Activated CD4-positive, alpha-beta T cell treated with anti-CD3 and anti-CD28 coated beads, Interleukin-2, amount 10 ng/mL, durations not matched to agents 7 days and 5 days (primary cell): Measurements from ENCODE around the gene ERI3. TPM values are rescaled to one million over a fixed set of nuclear protein-coding genes. Genes with fewer than 3 reads are reported as not detected.

Experiments
- CTCF ChIA-PET: fragments of 350-600 bp; sonication (Branson Sonifier 250); formaldehyde crosslinking; loops from one replicate; lab custom pipeline; 2021; ENCODE audit warnings: antibody characterized with exemption; lab: Charles Lee
- POLR2A ChIA-PET: fragments of 350-600 bp; sonication (Branson Sonifier 250); formaldehyde crosslinking; loops from one replicate; lab custom pipeline; 2021; ENCODE audit warnings: antibody characterized with exemption; lab: Charles Lee
- DNase-seq: peaks from one replicate; pipeline ENCODE4 v3.0.0-alpha.2; 2020
- H3K27ac Mint-ChIP-seq: one replicate; pipeline ENCODE4 v1.8.0; 2021; ENCODE audit warnings: mild to moderate bottlenecking, moderate library complexity, mixed read lengths
- H3K27me3 Mint-ChIP-seq: one replicate; pipeline ENCODE4 v1.8.0; 2021; ENCODE audit warnings: mixed read lengths
- H3K36me3 Mint-ChIP-seq: one replicate; pipeline ENCODE4 v1.8.0; 2021; ENCODE audit warnings: low read depth, mixed read lengths
- H3K4me1 Mint-ChIP-seq: one replicate; pipeline ENCODE4 v1.8.0; 2021; ENCODE audit warnings: mixed read lengths
- H3K4me3 Mint-ChIP-seq: one replicate; pipeline ENCODE4 v1.8.0; 2021; ENCODE audit warnings: mild to moderate bottlenecking, moderate library complexity, mixed read lengths
- H3K9me3 Mint-ChIP-seq: one replicate; pipeline ENCODE4 v1.8.0; 2021; ENCODE audit warnings: mixed read lengths
- total RNA-seq, 2 experiments: library from RNA; stranded (reverse); gene quantifications; one replicate each; pipeline ENCODE4 v1.2.3, GENCODE V29; 2021

The ERI3 gene
- total RNA-seq, 2 experiments from 2014 or later = 27.8 to 29.2 TPM

DNA sequence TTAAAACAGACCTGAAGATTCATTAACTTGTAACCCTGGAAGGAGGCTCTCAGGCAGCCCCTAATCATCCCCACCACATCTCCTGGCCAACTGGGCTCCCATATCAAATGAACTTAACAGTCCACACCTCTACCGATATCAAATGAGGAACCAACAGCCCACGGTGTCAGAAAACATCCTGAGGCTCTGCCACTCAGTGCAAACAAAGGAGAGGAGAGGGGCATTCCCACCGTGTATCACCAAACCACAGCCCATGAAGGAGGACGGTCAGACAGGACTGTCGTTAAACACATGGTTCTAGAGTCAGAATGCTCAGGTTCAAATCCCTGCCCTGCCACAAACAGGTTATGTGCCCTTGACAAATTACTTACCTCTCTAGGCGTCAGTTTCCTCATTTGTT is 52.5 kb downstream of the ERI3 start:
- no peaks in the 10 kb centered on the region for H3K9me3 Mint-ChIP-seq
- H3K4me3 Mint-ChIP-seq = no peak overlapping the region
- H3K27ac Mint-ChIP-seq = no peak overlapping the region
- no peak for DNase-seq
- H3K27me3 Mint-ChIP-seq = no peaks in the 10 kb centered on the region
- ChIA-PET POLR2A (no interaction called here), CTCF (interaction anchor here (0.6 kb wide), 1 partner anchor 188 kb away, joined by 3 read pairs; no protein-coding TSS in a partner anchor)
- H3K4me1 Mint-ChIP-seq = peaks cover 42% of the 10 kb centered on the region
- peaks cover 28% of the 10 kb centered on the region for H3K36me3 Mint-ChIP-seq

DNA sequence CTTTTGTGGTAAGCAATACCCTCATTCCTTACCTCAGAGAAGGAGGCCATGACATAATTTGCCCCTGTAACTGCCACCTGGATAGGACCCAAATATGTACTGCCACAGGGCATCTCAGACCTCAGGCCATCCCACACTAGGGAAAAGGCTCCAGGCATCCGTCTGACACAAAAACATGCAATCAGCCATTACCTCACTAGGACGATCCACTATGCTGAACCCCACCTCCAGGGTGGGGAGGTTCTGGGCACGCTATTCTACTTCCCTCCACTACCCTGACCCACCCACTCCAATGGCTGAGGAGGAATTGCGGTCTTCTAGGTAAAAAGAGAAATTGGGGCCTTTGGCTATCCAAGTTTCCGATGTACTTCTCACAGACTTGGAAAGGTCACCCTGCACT is 53.6 kb downstream of the ERI3 start:
- Mint-ChIP-seq H3K4me1 (peaks cover 31% of the 10 kb centered on the region), H3K36me3 (peaks cover 20% of the 10 kb centered on the region), H3K27me3 (no peaks in the 10 kb centered on the region), H3K27ac (no peak overlapping the region), H3K4me3 (no peak overlapping the region), H3K9me3 (no peaks in the 10 kb centered on the region)
- ChIA-PET POLR2A (no interaction called here), CTCF (interaction anchor here (0.5 kb wide), 1 partner anchor 21 kb away, joined by 3 read pairs; no protein-coding TSS in a partner anchor)
- DNase-seq = no peak

DNA sequence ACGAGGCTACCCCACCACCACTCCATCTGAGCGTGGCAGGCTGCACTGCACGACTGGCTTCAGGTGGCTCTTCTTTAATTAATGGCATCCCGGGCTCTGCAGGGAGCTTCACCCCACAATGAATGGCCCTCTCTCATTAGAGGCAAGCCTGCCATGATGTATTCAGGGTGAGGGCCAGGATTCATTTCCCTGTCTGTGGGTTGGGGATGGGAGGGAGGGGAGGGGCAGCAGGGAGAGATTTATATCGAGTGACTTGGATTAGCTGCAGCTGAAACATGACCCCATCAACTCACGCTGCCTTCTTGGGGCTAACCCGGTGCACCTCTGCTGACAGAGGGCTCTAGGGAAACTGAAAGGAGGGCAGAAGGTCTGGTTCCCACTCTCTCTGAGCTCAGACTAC is 54.2 kb downstream of the ERI3 start:
- Mint-ChIP-seq H3K9me3 (no peaks in the 10 kb centered on the region), H3K4me3 (no peak overlapping the region), H3K36me3 (peaks cover 18% of the 10 kb centered on the region), H3K27ac (no peak overlapping the region), H3K27me3 (no peaks in the 10 kb centered on the region), H3K4me1 (peaks cover 25% of the 10 kb centered on the region)
- CTCF ChIA-PET = interaction anchor here (0.5 kb wide), 1 partner anchor 22 kb away, joined by 3 read pairs; no protein-coding TSS in a partner anchor
- POLR2A ChIA-PET = no interaction called here
- no peak for DNase-seq

- ChIA-PET CTCF (interaction anchor here (1.2 kb wide), 1 partner anchor 59 kb away, joined by 3 read pairs; no protein-coding TSS in a partner anchor), POLR2A (no interaction called here)
- Mint-ChIP-seq H3K9me3 (no peaks in the 10 kb centered on the region), H3K27ac (no peak overlapping the region), H3K27me3 (no peaks in the 10 kb centered on the region), H3K36me3 (peaks cover 2% of the 10 kb centered on the region), H3K4me3 (no peak overlapping the region), H3K4me1 (no peaks in the 10 kb centered on the region)
- no peak for DNase-seq
These were observed 57.2 kb downstream of the ERI3 start for GRCh38 chr1:44297695-44298400.

- Mint-ChIP-seq H3K36me3 (peaks cover 2% of the 10 kb centered on the region), H3K27me3 (no peaks in the 10 kb centered on the region), H3K4me1 (no peaks in the 10 kb centered on the region), H3K9me3 (no peaks in the 10 kb centered on the region), H3K4me3 (no peak overlapping the region), H3K27ac (no peak overlapping the region)
- CTCF ChIA-PET = interaction anchor here (1.2 to 2.1 kb wide), 2 partner anchors 12 to 58 kb away, joined by 3 to 5 read pairs; no protein-coding TSS in a partner anchor
- POLR2A ChIA-PET = no interaction called here
- no peak for DNase-seq
These were observed 58.3 kb downstream of the ERI3 start for GRCh38 chr1:44296806-44297205.

DNA sequence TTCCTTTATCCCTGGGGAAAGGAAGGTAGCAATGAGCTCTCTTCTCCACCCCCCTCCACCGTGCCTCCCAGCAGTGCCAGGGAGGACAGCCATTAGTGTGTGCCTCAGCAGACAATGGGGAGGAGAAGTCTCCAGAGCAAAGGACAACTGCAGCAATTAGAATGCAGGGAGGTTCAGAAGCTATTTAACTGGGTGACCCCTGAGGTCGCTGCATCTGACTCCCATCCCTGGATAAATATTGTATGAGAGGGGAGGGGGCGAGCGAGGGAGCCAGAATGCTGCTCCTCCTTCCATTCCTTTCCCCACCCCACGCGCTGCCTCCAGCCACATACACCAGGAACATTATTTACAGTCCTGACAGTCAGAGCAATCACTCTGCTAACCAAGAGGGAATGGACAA is 59.0 kb downstream of the ERI3 start:
- POLR2A ChIA-PET = no interaction called here
- H3K27ac Mint-ChIP-seq = no peak overlapping the region
- no peaks in the 10 kb centered on the region for H3K4me1 Mint-ChIP-seq
- no peaks in the 10 kb centered on the region for H3K9me3 Mint-ChIP-seq
- H3K27me3 Mint-ChIP-seq = no peaks in the 10 kb centered on the region
- DNase-seq = no peak
- CTCF ChIA-PET = interaction anchor here (1.0 to 2.1 kb wide), 2 partner anchors 11 to 12 kb away, joined by 3 to 5 read pairs; no protein-coding TSS in a partner anchor
- peaks cover 2% of the 10 kb centered on the region for H3K36me3 Mint-ChIP-seq
- no peak overlapping the region for H3K4me3 Mint-ChIP-seq

- Mint-ChIP-seq H3K4me3 (no peak overlapping the region), H3K27ac (no peak overlapping the region), H3K27me3 (no peaks in the 10 kb centered on the region), H3K4me1 (no peaks in the 10 kb centered on the region), H3K36me3 (peaks cover 2% of the 10 kb centered on the region), H3K9me3 (no peaks in the 10 kb centered on the region)
- POLR2A ChIA-PET = no interaction called here
- CTCF ChIA-PET = interaction anchor here (0.5 kb wide), 1 partner anchor 86 kb away, joined by 5 read pairs; no protein-coding TSS in a partner anchor
- DNase-seq = no peak
These were observed 60.5 kb downstream of the ERI3 start for GRCh38 chr1:44294588-44295007.

GRCh38 chr1:44293761-44294315 is 61.2 kb downstream of the ERI3 start:
- H3K9me3 Mint-ChIP-seq = no peaks in the 10 kb centered on the region
- H3K27me3 Mint-ChIP-seq = no peaks in the 10 kb centered on the region
- POLR2A ChIA-PET = no interaction called here
- no peaks in the 10 kb centered on the region for H3K4me1 Mint-ChIP-seq
- DNase-seq = no peak
- peaks cover 2% of the 10 kb centered on the region for H3K36me3 Mint-ChIP-seq
- H3K27ac Mint-ChIP-seq = peak overlapping the region; percentile 46
- CTCF ChIA-PET = no interaction called here
- no peak overlapping the region for H3K4me3 Mint-ChIP-seq

DNA sequence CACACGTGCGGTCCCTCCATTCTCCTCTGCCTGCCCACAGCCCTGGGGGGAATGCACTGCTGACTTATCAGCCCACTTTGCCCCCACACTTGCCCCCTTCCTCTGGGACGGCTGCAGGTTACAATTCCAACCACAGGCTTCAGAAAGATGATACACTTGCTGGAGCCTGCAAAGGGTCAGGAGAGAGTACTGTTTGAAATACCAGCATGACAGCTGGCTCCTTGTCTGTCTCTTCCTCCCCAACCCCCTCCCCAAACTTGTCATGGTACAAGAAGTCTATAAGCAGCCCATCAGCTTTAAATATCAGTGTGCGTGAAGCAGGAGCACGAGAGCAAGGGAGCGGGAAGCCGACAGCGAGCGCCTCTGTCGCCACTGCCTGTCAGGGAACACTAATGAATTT is 62.4 kb downstream of the ERI3 start:
- peaks cover 2% of the 10 kb centered on the region for H3K36me3 Mint-ChIP-seq
- no peak overlapping the region for H3K4me3 Mint-ChIP-seq
- no peaks in the 10 kb centered on the region for H3K27me3 Mint-ChIP-seq
- ChIA-PET CTCF (interaction anchor here (1.1 kb wide), 1 partner anchor 23 kb away, joined by 3 read pairs; no protein-coding TSS in a partner anchor), POLR2A (no interaction called here)
- no peaks in the 10 kb centered on the region for H3K9me3 Mint-ChIP-seq
- DNase-seq = no peak
- H3K27ac Mint-ChIP-seq = no peak overlapping the region
- H3K4me1 Mint-ChIP-seq = no peaks in the 10 kb centered on the region

GRCh38 chr1:44290250-44291094 is 64.6 kb downstream of the ERI3 start:
- Mint-ChIP-seq H3K36me3 (peaks cover 8% of the 10 kb centered on the region), H3K27me3 (no peaks in the 10 kb centered on the region), H3K4me3 (no peak overlapping the region), H3K4me1 (no peaks in the 10 kb centered on the region), H3K27ac (no peak overlapping the region), H3K9me3 (no peaks in the 10 kb centered on the region)
- ChIA-PET CTCF (interaction anchor here (1.0 to 1.3 kb wide), 2 partner anchors 9 to 39 kb away, joined by 3 read pairs; no protein-coding TSS in a partner anchor), POLR2A (no interaction called here)
- DNase-seq = no peak

GRCh38 chr1:44289530-44289929 is 65.5 kb downstream of the ERI3 start:
- H3K9me3 Mint-ChIP-seq = no peaks in the 10 kb centered on the region
- no peak for DNase-seq
- ChIA-PET POLR2A (no interaction called here), CTCF (interaction anchor here (1.5 kb wide), 1 partner anchor 14 kb away, joined by 4 read pairs; no protein-coding TSS in a partner anchor)
- H3K4me3 Mint-ChIP-seq = no peak overlapping the region
- no peaks in the 10 kb centered on the region for H3K4me1 Mint-ChIP-seq
- H3K27me3 Mint-ChIP-seq = no peaks in the 10 kb centered on the region
- H3K36me3 Mint-ChIP-seq = peaks cover 8% of the 10 kb centered on the region
- H3K27ac Mint-ChIP-seq = no peak overlapping the region

DNA sequence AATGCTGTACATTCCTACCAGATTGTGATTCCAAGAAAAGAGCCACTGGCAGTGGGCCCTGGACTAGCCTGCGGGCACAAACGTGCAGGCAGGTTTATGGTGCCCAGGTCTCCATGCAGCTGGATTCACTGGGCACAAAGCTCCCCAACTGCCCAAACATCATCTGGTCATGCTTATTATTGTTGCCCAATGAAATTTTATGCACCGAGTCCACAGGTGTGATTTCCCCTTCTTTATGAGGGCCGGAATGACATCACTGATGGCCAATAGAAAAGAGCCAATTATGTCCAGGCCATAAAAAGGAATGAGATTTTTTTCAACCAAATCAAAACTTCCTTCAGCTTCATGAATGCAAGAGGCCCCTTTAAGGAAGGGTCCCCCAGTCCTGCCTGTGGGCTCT is 66.2 kb downstream of the ERI3 start:
- Mint-ChIP-seq H3K9me3 (no peaks in the 10 kb centered on the region), H3K27ac (no peak overlapping the region), H3K27me3 (no peaks in the 10 kb centered on the region), H3K36me3 (peaks cover 9% of the 10 kb centered on the region), H3K4me1 (no peaks in the 10 kb centered on the region), H3K4me3 (no peak overlapping the region)
- DNase-seq = no peak
- ChIA-PET CTCF (interaction anchor here (1.5 kb wide), 1 partner anchor 13 kb away, joined by 4 read pairs; no protein-coding TSS in a partner anchor), POLR2A (interaction anchor here (0.5 kb wide), 1 partner anchor 100 kb away, joined by 3 read pairs; no protein-coding TSS in a partner anchor)
